Germinal center (tissue), 1 donor: Measurements from ENCODE around the gene LMX1B.
"Not testable (repeated sequence)": the region's sequence is repeated elsewhere in the genome, so short reads cannot be mapped to it uniquely, and the experiment has no call there.

Experiments
- DNase-seq: peaks from one replicate; pipeline ENCODE4 v3.0.0; 2012; ENCODE audit warnings: mixed read lengths, low spot score

The LMX1B gene

DNA sequence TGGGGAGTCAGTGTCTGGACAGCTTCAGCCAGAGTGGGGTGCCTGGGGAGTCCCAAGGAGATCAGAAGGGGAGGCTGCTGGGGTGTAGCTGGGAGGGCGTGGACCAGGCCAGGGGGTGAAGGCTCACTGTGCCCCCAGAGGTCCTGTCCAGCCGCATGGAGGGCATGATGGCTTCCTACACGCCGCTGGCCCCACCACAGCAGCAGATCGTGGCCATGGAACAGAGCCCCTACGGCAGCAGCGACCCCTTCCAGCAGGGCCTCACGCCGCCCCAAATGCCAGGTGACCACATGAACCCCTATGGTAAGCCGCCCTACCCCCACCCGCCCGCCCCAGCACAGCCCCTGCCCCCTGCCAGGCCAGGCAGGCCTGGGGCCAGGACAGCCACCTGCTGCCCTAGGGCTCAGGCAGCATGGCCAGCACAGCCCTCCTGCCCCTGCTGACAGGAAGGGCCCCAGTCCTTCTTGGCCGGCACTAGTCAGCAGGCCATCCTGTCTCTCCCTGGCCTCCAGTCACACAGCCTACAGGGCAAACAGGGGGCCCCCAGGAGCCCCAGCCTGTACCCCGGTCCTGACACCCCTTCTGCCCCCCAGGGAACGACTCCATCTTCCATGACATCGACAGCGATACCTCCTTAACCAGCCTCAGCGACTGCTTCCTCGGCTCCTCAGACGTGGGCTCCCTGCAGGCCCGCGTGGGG lies 82.1 kb downstream of the LMX1B start:
- DNase-seq, result no peak

DNA sequence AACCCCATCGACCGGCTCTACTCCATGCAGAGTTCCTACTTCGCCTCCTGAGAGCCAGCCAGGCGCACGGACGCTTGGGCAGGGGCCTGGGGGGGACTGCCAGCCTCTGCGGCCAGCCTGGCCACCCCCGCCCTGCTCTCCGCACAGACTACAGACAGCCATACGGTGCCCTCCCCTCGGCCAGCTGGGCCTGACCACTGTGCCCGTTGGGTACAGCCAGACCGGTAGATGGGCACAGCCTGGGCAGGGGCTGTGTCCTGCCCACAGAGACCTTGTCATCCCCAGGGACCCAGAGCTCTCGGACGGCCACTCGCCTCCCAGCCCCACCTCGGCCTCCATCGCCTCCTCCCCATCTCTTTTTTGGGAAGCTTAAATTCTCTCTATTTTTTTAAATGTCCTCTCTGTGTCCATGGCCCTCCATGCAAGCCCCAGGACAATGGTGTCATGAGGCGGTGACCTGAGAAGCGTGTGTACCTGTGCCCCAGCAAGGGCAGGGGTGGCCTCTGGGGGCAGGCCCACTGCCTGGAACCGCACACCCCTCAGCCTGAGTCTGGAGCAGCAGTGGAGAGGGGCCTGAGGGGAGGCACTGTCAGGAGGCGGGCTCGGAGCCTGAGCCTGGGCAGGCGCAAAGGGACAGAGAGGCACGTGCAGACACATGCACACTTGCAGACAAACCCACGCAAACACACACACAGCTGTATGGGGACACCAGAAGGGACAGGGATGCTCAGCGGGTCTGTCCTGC lies 82.8 kb downstream of the LMX1B start:
- DNase-seq, result no peak

DNA sequence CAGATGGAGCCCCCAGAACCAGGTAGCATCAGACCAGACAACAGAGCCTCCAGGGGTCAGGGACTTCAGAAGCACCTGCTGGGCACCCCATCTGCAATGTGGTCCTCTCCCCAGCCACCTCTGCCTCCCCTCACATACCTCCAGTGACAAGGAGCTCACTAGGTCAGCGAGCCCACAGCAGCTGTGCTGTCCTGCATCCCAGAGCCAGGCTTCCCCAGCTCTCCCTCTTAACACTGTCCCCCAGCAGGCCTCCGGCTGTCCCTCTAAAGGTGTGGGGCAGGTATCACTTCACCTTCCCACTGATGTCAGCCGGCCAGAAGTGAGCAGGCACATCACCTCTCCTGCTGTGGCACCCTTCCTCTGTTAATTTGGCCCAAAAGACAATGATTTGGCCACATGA lies 83.6 kb downstream of the LMX1B start:
- no peak for DNase-seq

DNA sequence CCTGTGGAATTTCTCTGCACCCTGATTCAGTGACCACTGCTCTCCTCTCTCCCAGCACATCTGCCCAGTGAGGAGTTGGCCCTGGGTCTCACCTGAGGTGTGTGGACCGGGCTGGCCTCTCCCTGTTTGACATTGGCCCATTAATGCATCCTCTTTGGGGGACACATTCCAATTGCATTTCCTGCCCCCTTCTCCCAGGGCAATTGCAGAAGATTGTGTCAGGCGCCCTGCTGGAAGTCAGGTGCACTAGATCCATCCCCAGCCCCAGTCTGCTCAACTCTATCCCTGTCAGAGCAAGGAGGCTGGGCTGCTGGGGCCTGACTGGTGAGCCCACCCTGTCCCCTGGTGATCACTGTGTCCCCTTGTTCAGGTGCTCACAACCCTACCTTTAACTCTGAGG lies 84.5 kb downstream of the LMX1B start:
- DNase-seq, result no peak

DNA sequence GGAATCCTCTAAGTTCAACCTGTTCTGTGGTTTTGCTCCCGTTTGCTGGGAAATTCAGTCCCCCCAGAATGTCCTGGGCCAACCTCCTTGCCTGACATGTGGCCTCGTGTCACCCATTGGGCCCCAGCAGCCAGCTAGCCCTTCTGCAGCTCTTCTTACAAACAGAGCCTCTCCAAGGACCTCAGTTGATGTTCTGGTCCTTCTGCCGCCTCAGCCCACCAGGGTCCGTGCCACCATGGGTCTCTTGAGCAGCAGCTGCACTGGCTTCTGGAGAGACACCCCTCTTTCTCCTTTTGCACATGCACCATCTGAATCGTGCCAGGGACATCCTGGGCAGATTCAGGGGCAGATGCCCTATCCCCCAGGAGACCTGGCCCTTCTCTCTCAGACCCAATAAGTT lies 85.0 kb downstream of the LMX1B start:
- no peak for DNase-seq

DNA sequence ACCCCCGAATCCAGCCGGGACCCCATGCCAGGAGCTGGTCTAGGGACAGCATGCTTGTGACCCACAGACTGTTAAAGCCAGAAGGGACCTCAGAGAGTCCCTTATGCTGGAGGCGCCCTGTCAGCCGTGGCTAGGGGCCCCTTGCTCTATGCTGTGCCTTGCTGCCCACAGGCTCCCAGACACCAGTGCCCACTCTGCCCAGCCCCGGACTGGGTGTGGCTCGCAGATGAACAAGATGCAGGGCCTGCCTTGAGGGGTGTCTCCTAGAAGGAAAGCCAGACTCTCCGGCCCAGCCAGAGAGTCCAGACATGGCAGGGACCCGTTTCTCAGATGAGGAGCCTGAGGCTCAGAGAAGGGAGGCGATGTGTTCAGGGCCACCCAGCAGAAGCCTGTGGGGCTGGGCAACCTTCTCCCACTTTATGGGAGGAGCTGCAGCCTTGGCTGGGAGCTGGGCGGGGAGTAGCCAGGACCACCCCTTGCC lies 85.7 kb downstream of the LMX1B start:
- DNase-seq, result no peak

DNA sequence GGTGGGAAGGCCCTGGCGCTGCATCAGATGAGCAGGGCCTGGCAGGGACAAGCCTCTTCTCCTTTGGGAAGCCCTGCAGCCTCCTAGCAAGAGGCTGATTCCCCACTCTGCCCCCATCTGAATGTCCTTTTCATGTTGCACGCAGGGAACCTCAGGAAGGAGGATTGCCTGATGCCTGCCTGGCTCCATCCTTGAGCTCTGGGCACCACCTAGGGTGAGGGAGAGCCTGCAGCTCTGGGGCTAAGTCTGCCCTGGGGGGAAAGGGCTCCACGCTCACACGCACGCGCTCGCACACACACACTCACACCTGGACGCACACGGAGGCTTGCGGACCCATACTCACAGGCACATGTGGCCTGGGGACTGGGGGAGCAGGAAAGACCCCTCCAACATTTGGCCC lies 86.6 kb downstream of the LMX1B start:
- DNase-seq, result no peak

DNA sequence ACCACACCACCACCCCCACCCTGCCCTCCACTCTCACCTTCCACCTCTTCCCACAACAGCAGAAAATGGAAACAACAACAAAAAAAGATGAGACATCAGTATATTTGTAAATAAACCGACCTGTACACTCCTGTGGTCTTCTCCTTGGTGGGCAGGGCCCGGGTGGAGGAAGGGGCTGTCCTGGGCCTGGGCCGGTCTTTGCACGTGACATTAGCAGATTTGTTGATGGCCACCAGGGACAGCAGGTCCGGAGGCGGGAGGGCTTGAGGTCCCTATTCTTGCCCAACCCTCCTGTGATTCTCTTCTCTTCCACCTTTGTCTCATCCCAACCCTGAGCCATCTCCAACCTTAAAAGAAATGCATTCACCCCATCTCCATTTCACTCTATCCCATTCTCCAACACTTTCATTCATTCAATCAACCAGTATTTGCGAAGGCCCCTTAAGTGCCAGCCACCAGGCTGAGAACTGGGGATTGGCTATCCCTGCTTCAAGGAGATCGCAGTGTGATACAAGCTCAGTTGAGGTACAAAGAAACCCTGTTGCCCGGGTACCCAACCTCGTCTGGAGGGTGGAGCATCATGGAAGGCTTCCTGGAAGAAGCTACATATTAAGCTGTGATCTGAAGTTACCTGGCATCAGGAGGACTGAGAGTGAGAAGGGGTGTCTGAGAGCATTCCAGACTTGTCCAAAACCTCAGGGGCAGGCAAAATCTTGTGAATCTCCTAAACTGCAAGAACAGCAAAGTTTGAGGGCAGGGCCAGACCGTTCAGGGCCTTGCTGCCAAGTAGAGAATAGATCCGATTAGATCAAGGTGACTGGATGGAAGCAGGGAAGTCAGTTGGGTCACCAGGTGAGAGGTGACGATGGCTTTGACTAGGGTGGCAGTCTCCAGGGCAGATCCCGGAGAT lies 87.4 kb downstream of the LMX1B start:
- no peak for DNase-seq

DNA sequence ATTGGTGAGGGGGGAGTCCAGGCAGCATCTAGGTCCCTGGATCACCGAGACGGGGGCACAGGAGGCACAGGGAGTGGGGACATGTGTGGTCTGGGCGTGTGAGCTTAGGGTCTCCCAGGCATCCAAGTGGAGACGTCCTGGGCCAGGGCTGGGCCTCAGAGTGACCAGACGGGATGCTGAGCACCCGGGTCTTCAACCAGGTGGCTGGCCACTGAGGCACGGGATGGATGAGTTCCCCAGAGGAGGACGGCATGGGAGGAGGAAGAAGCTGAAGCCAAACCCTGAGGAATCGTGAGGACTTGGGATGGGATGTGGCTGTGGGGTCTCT lies 88.0 kb downstream of the LMX1B start:
- DNase-seq, result no peak

DNA sequence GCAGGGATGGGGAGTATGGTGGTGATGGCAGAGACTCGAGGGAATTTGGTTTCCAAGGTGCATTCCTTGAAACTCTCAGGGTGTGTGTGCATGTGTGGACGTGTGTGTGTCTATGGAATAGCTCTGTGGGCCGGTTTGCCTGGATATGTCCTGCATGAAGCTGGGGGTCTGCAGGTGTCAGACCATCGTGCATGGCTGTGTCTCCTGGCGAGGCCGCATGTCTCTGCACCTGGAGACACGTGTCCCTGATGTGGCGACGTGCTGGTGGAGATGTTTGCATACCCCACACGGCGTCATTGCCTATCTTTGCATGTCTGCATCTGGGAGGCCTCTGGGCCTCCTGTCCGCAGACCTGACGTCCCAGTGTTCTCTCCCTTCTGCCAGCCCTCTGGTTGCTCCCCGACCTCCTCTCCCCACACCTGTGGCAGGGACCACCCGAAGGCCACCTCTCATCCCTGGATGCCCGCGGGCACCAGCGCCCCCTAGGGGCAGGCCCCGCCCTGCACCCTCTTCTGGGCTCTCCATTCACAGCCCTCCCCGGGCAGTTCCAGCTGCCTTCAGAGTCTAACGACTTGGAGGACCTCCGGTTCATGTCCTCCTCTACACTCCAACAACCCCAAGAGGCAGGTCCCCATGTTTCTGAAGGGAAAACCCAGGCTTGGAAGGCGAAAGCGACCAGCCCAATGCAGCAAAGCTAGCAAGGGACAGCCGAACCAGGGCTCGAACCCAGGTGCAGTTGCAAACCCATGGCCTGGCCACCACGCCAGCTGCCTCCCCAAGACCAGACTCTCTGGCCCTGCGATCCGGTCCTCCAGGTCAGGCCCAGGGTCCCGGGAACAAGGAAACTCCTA lies 88.6 kb downstream of the LMX1B start:
- DNase-seq, result peak; percentile 50

DNA sequence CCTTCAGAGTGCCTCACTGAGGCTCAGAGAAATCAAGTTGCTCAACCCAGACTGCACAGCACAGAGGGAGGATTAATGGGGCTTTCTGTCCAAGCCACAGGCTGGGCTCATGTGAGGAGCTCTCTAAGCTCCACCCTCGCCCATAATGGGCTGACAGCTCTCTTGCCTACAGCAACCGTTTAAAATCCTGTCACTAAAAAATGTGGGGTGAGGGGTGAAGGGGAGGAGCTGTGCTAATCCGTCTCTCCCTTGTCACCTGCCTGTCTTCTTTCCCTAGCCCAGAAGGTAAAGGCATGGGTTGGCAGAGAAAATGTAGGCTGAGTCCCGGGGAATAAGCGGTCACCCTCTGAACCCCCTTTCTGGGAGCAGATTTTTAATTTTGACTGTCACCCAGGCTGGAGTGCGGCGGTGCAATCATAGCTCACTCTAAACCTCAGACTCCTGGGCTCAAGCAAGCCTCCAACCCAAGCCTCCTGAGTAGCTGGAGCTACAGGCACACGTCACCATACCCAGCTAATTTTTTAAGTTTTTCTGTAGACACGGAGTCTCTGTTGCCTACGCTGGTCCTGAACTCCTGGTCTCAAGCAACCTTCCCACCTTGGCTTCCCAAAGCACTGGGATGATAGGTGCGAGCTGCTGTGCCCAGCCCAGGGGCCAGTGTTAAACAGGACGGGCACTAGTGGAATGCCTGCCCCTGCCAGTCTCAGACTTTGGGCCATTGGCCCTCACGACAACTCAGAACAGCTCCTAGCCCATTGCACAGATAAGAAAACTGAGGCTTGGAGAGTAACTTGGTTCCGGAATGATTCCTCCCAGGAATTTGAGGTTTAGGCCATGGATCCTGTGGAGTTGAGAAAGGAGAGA lies 89.5 kb downstream of the LMX1B start:
- no peak for DNase-seq

DNA sequence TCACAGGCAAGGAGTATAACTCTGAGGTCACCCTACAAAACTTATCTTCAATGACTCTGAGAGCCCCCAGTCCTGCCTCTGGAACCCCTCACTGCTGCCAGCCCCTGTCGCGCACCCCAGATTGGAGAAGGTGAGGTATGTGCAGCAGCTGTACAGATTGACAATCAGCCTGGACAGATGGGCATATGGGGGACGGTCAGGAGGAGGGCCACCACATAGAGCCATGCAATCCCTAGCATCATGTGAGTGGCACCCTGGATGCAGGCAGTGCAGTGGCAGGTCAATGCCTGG lies 90.1 kb downstream of the LMX1B start:
- no peak for DNase-seq

DNA sequence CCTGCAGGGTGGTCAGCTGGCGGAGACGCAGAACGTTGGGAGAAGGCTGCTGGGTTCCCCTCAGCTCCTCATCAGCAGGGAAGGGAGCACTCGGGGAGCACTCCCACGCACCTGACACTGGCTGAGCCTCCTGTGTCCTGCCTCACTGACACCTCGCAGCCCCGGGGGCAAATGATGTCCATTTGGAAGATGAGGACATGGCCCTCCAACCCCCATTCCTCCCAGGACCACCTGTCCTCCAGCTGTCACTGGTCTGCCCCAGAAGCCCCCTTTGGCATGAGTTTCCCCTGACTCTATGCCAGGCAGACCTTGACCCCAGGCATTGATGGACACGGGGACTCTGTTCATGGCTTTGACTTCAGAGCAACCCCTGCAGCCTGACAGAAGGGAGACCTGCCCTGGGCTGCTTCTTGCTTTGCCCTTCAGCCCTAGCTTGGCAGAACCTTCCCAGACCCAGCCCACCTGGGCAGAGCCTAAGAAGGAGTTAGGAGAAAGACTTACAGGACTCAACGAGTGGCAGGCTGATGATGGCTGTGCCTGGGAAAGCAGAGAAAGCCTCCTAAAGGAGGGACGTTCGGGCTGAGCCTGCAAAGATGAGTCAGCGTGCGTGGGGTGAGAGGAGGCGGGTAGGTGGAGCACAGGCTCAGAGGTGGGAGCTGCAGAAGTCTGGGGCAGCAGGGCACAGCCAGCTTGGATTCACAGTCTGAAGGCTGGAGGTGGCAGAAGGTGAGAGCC lies 90.6 kb downstream of the LMX1B start:
- DNase-seq, result no peak

DNA sequence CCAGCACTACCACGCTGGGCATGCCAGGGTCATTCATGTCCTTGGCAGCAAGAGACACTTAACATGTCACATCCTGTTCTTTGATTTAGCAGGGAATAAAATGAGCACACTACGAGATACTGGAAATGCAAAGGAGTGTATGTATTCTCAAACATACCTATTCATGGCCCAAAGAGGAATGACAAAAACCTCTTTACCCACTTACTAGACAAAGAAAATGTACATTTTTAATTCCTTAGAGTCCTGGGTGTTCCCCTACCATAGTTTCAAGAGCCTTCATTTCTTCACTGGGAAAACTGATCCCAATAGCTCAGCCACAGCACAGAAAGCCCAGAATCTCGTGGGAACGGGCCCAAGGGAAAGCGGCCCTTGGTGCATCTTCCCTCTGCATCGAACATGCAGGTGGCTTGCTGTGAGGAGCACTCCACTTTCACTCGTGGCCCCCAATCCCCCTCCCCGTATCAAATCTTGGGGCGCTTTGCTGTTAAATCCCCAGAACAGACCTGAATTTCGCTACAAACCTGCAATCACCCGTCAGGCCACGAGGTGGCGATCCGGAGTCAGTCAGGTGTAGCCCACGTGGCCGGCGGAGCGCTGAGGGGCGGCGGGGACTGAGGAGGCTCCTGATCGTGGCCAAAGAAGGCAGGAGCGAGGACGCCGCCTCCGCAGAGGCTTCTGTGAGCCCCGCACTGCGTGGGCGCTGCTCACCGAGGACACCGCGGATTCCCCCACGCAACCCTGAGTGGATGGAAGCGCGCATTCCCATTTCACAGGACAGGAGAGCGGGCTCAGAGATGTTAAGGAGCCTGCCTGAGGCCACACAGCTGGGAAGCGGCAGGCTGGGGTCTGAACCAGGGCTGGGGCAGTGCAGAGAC lies 91.4 kb downstream of the LMX1B start:
- DNase-seq, result peak; percentile 86

DNA sequence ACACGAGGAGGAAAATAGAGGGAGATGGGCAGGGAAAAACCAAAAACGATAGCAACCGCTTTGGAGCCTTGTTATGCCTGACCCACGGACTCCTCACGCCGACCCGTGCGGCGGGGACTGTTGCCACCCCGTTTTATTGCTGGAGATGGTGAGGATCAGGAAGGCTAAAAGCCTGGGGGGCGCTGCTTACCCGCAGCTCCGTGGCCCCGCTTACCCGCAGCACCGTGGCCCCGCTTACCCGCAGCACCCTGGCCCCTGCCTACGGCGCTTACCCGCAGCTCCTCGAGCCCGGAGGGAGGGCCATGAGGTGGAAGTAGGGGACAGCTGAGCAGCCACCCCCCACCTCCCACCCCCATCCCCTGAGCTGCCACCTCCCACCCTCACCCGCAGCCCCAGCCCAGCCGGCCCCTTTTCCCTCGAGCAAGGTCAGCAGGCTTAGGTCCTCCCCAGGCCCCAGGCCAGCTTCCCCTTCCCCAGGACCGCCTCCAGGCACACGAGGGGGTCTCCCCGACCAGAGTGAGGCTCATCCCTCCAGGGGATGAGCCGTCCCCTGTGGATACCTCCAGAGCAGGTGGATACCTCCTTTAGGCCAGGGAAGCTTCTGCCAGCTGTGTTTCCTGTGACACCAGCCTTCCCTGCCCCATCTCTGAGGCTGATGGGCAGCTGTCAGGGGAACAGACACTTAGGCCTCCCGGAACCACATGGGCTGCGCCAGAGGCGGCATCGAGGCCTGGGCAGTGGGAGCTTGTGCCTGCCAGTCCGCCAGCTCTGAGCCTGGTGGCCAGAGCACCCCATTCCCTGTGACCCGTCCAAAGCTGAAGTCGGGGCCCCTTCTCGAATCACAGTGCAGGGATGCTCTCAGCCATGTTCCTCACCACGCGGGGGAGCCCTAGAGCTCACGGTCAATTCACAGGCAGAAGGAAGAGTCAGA lies 92.3 kb downstream of the LMX1B start:
- peak; percentile 81 for DNase-seq

DNA sequence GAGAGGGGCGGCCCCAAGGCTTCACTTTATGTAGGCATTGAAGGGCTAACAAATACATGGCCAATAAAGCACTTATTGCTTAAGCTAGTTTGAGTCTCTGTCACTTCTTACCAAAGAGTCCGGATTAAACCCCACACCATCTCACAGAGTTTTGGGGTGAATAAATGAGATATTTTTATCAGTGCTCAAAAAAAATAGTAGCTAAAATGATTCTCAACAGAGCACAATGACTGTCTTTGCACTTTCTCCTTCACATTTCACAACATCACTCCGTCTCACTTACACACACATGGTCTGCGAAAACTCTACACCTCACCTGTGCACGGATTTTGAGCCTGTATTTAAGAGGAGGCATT lies 92.9 kb downstream of the LMX1B start:
- no peak for DNase-seq

DNA sequence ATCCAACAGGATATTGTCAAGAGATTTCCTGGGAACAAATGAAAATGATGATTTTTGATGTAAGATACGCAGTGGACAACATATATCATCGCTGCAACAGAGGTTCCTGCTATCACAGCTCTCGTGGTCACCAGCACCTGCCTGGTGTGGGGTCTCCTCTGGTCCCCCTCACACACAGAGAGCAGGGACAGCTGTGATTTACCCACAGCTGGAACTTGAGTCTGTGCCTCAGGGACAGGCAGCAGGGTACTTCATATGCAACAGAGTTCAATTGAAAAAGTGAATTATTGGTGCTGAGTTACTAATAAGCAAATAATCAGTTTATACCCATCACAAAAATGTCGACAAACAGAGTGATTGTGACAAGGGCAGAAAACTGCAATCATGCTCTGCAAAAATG lies 93.4 kb downstream of the LMX1B start:
- DNase-seq, result no peak

DNA sequence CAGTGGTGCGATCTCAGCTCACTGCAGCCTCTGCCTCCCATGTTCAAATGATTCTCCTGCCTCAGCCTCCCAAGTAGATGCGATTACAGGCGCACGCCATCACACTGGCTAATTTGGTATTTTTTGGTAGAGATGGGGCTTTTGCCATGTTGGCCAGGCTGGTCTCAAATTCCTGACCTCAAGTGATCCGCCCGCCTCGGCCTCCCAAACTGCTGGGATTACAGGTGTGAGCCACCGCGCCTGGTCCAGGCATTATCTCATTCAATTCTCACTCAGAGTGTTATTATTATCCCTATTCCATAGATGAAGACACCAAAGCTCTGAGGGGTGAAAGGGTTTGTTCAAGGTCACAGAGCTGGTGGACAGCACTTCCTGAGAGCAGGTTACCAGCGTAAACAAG lies 94.0 kb downstream of the LMX1B start:
- DNase-seq, result not testable (repeated sequence)
